K562 (cell line): ENCODE data around the gene NFIC.

Source experiments
- EZH2 ChIP-seq: IDR thresholded peaks from 2 replicates; pipeline ENCODE4 v1.6.1; 2012; ENCODE audit warnings: low read depth, mild to moderate bottlenecking, inconsistent platforms, low read length, borderline replicate concordance
- HNRNPL ChIP-seq: fragments of 200-400 bp; formaldehyde crosslinking; IDR thresholded peaks from 2 replicates; pipeline ENCODE4 v1.6.1; 2017; ENCODE audit warnings: low read depth, mild to moderate bottlenecking, low read length

DNA sequence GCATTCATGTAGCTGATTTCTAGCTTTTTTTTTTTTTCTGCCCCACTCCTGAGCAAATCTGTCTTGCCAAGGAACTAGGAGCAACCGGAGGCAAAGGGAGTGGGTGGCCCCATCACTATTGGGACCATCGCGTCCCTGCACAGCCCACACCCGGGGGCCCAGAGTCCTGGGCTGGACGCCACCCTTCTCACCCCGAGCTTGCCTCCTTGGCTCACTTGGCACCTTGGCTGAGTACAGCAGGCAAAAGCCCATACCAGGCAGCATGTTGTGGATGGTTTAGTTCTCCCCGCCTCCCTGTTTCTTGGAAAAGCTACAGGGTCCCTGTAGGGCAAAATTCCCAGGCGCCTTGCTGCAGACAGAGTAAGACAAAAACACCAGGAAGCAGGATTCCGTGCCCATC is 100.3 kb downstream of the NFIC start:
- TF ChIP-seq EZH2 (no peak), HNRNPL (no peak)
